Activated T-cell treated with anti-CD3 and anti-CD28 coated beads, Interleukin-2, amount 50 U/mL, for 24 hours (primary cell): ENCODE results near the gene DPF1.
"Not testable (repeated sequence)": the region's sequence is repeated elsewhere in the genome, so short reads cannot be mapped to it uniquely, and the experiment has no call there.

ENCODE experiments used
- DNase-seq: peaks from one replicate; pipeline ENCODE4 v3.0.0-alpha.2; 2020
- H3K27ac Mint-ChIP-seq: 2 replicates; pipeline ENCODE4 v1.8.0; 2020; ENCODE audit warnings: mild to moderate bottlenecking, mixed read lengths
- H3K27me3 Mint-ChIP-seq: 2 replicates; pipeline ENCODE4 v1.8.0; 2020; ENCODE audit warnings: mixed read lengths
- H3K36me3 Mint-ChIP-seq: 2 replicates; pipeline ENCODE4 v1.8.0; 2020; ENCODE audit warnings: low read depth, mixed read lengths
- H3K4me1 Mint-ChIP-seq: 2 replicates; pipeline ENCODE4 v1.8.0; 2020; ENCODE audit warnings: low read depth, mixed read lengths
- H3K4me3 Mint-ChIP-seq: 2 replicates; pipeline ENCODE4 v1.8.0; 2020; ENCODE audit warnings: mild to moderate bottlenecking, moderate library complexity, mixed read lengths
- H3K9me3 Mint-ChIP-seq: 2 replicates; pipeline ENCODE4 v1.8.0; 2020; ENCODE audit warnings: mixed read lengths

DPF1 gene

DNA sequence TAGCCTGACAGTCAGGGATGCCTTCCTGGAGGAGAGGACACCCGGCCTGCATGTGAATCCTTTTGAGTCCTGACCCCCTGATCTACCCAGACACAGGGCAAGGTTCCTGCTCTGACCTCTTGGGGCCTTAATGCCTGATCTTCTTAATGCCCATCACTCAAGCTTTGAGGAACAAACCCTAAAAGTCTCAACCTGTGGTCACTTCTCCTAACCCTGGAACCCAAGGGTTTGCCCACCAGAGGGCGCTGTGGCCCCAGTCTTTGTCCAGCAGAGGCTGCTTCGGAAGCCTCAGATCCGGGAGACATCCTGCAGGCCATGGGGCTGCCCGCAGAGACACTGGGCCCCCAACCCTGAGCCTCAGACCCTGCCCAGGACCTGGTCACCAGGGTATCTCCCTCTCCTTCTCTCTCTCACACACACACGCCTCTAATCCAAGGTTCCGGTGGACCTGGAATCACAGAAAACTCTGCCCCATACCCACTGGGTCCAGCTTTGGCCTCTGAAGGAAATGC lies 9.8 kb upstream of the DPF1 start:
- peak; percentile 83 for DNase-seq
- no peak overlapping the region for H3K4me3 Mint-ChIP-seq
- H3K36me3 Mint-ChIP-seq = no peaks in the 10 kb centered on the region
- peaks cover 41% of the 10 kb centered on the region for H3K27me3 Mint-ChIP-seq
- H3K27ac Mint-ChIP-seq = no peak overlapping the region
- peaks cover 3% of the 10 kb centered on the region for H3K4me1 Mint-ChIP-seq
- H3K9me3 Mint-ChIP-seq = no peaks in the 10 kb centered on the region

DNA sequence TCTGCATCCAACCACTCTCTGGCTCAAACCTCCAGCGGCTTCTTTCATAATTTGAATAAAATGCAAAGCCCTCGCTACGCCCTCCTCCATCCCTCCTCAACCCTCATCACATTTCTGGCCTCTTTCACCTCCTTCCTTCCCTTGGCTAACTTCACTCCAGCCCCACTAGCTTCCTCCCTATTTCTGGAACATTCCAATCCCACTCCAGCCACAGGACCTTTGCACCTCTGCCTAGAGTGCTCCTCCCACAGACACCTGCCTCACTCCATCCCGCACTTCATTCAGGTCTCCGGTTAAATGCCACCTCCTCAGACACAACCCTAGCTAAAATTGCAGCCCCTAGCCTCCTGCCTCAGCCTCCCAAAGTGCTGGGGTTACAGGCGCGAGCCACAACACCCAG lies 7.9 kb upstream of the DPF1 start:
- Mint-ChIP-seq H3K27ac (no peak overlapping the region), H3K27me3 (peaks cover 57% of the 10 kb centered on the region), H3K4me3 (no peak overlapping the region), H3K36me3 (no peaks in the 10 kb centered on the region), H3K4me1 (peaks cover 11% of the 10 kb centered on the region), H3K9me3 (no peaks in the 10 kb centered on the region)
- DNase-seq = no peak

DNA sequence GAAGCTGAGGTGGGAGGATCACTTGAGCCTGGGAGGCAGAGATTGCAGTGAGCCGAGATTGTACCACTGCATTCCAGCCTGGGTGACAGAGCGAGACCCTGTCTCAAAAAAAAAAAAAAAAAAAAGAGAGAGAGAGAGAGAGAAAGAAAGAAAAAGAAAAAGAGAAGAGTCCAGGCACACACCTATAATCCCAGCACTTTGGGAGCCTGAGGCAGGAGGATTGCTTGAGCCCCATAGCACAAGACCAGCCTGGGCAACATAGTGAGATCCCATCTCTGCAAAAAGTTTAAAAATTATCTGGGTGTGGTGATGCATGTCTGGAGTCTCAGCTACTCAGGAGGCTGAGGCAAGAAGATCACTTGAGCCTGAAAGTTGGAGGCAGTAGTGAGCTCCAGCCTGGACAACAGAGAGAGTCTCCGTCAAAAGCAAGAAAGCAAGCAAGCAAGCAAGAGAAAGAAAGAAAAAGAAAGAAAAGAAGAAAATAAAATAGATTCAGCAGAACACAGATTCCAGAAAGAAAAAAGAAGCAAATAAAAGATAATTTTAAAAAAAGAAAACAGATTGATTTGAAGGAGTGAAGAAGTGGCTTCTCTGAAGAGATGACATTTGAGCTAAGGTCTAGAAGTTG lies 6.6 kb upstream of the DPF1 start:
- not testable (repeated sequence) for H3K4me3 Mint-ChIP-seq, DNase-seq, H3K27ac Mint-ChIP-seq, H3K36me3 Mint-ChIP-seq, H3K9me3 Mint-ChIP-seq
- H3K4me1 Mint-ChIP-seq = peaks cover 11% of the 10 kb centered on the region
- peaks cover 66% of the 10 kb centered on the region for H3K27me3 Mint-ChIP-seq

DNA sequence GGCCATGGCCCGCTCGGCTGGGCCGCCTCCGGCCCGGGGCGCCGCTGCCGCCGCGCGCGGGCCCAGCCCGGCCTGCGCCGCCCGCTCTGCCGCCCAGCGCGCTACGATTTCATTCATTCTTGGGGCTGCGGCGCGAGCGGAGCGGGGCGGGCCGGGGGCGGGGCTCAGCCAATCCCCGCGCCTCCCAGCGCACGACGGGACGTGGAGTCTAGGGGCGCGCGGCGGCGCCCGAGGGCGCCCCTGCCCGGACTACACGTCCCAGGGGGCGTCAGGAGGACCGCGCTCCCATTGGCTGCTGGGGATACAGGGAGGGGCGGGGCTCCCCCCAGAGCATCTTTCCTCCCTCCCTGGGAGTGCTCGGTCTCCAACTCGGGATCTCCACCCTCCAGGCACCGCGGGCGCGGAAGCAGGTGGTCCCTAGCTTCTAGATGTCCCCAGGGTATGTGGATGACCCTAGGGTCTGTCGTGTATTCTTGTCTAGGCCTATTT lies 5.6 kb upstream of the DPF1 start:
- Mint-ChIP-seq H3K27me3 (peaks cover 73% of the 10 kb centered on the region), H3K27ac (no peak overlapping the region), H3K9me3 (no peaks in the 10 kb centered on the region), H3K4me1 (peaks cover 11% of the 10 kb centered on the region), H3K4me3 (no peak overlapping the region), H3K36me3 (no peaks in the 10 kb centered on the region)
- DNase-seq = peak; percentile 78

DNA sequence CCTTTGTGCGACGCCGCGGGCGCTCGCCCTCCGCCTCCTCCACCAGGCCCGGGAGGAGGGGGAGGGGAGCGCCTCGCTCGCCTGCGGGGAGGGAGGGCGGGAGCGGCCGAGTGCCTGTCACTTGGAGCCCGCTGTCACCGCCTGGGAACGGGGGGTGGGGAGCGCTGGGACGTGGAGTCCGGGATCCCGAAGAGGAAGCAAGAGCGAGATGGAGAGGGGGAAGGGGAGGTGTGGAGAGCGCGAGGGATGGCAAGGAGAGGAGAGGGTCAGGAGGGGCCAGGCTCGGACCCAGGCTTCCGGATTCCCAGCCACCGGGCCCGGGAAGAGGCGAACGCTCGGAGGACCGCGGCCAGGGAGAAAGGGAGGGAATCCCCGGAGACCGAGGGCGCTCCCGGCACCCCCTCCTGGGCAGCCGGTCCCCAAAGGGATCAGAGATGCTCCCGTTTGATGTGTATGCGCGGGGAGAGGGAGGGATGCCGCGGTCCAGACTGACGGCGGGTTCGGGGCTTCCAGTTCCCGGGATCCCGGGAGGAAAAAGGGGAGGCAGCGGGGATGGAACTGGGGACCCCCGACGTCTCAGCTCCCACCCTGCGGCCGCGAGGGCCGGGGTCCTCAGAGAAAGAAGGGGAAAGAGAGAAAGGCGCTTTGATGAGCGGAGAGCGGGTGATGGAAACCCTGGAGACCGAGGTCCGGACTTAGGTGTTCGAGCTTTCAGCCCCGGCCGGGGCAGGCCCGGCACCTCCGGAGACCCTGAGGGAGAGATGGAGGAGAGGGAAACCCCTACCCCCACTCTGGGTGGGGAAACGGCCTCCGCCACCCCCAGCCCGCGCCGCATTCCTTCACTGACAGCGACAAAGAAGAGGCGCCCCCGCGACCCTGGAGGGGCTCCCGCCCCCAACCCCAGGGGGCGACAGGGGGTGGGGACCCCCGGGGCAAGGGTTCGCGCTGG lies 4.7 kb upstream of the DPF1 start:
- Mint-ChIP-seq H3K27me3 (peaks cover 74% of the 10 kb centered on the region), H3K27ac (no peak overlapping the region), H3K4me1 (peaks cover 18% of the 10 kb centered on the region), H3K36me3 (no peaks in the 10 kb centered on the region), H3K4me3 (peak overlapping the region; percentile 66), H3K9me3 (no peaks in the 10 kb centered on the region)
- DNase-seq = no peak

DNA sequence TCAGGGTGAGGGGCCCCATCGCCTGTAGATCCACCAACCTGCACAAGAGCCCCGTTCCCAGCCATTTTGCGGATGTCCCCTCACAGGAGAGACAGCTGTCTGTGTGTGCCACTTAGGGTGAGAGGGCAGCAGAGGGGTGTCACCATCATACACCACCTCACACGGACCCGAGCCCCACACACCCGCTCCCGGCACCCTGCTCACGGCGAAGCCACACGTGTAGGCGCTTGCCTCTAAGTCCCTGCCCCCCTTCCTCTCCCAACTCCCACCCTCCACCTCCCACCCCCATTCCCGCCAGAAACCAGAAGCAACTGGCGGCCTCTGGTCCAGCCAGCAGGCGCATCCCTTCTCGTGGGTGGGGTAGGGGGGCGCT lies 4.0 kb upstream of the DPF1 start:
- no peaks in the 10 kb centered on the region for H3K36me3 Mint-ChIP-seq
- H3K9me3 Mint-ChIP-seq = no peaks in the 10 kb centered on the region
- no peak for DNase-seq
- H3K4me1 Mint-ChIP-seq = peaks cover 26% of the 10 kb centered on the region
- H3K27me3 Mint-ChIP-seq = peaks cover 79% of the 10 kb centered on the region
- H3K4me3 Mint-ChIP-seq = peak overlapping the region; percentile 25
- H3K27ac Mint-ChIP-seq = no peak overlapping the region

DNA sequence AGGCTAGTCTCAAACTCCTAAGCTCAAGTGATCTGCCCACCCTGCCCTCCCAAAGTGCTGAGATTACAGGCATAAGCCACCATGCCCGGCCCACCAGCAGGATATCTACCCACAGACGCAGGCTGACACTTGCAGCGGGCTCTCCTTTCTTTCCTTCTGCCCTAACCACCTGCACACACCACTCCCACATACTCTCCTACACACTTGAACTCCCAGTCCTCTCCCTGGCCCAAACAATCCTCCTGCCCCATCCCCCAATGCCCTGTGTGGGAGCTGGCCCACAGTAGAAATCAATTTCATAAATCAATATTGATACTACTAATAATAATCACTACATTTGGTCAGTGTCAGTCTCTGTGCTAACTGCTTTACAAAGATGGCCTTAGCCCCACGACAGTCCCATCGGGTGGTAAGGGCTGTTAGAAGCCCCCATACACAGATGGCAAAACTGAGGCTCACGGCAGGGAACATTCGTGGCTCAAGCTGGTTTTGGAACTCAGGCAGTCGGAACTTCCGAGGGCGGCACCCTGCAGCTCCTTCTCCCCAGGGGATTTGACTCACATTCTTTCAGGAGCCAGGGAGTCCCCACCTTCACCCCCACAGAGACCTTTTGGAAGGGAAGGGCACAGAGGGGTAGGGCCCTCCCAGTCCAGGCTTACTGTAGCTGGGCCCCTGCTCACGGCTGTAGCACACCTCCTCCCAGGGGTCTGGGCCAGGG lies 3.4 kb upstream of the DPF1 start:
- Mint-ChIP-seq H3K9me3 (no peaks in the 10 kb centered on the region), H3K27me3 (peaks cover 80% of the 10 kb centered on the region), H3K4me1 (peaks cover 28% of the 10 kb centered on the region), H3K27ac (no peak overlapping the region), H3K4me3 (peak overlapping the region; percentile 25), H3K36me3 (no peaks in the 10 kb centered on the region)
- DNase-seq = no peak

DNA sequence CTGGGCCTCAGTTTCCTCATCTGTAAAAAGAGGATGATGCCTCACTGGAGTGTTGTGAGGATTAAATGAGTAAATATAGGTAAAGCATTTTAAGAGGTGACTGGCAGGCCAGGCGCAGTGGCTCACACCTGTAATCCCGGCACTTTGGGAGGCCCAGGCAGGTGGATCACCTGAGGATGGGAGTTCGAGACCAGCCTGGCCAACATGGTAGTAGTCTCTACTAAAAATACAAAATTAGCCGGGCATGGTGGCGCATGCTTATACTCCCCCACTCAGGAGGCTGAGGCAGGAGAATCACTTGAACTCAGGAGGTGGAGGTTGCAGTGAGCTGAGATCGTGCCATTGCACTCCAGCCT lies 819 bp upstream of the DPF1 start:
- H3K9me3 Mint-ChIP-seq, DNase-seq, H3K27ac Mint-ChIP-seq, H3K36me3 Mint-ChIP-seq: not testable (repeated sequence)
- H3K4me3 Mint-ChIP-seq = peak overlapping the region; percentile 75
- H3K4me1 Mint-ChIP-seq = peaks cover 28% of the 10 kb centered on the region
- peaks cover 80% of the 10 kb centered on the region for H3K27me3 Mint-ChIP-seq

DNA sequence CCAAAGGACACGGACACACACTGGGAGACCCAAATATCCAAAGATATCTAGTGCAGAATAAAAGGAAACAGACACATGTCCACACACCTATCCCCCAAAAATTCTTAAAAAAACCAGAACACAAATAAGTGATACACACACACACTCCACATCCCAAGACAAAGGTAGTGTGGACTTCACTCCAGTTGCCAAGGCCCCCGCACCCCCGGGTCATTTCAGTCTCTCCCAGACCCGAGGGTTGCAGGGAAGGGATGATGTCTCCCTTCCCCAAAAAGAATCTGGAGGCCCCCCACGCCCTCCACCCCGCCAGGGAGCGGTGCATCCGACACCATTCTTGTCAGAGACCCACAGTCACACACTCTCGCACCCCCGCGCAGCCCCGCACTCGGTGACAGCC lies 407 bp downstream of the DPF1 start:
- H3K27me3 Mint-ChIP-seq = peaks cover 85% of the 10 kb centered on the region
- H3K4me1 Mint-ChIP-seq = peaks cover 25% of the 10 kb centered on the region
- no peaks in the 10 kb centered on the region for H3K9me3 Mint-ChIP-seq
- H3K4me3 Mint-ChIP-seq = peak overlapping the region; percentile 70
- H3K36me3 Mint-ChIP-seq = no peaks in the 10 kb centered on the region
- H3K27ac Mint-ChIP-seq = no peak overlapping the region
- no peak for DNase-seq

GRCh38 chr19:38223119-38223523 lies 901 bp downstream of the DPF1 start:
- Mint-ChIP-seq H3K36me3 (no peaks in the 10 kb centered on the region), H3K4me1 (peaks cover 23% of the 10 kb centered on the region), H3K27ac (no peak overlapping the region), H3K27me3 (peaks cover 87% of the 10 kb centered on the region), H3K4me3 (peak overlapping the region; percentile 70), H3K9me3 (no peaks in the 10 kb centered on the region)
- DNase-seq = no peak

GRCh38 chr19:38221919-38222830 lies 1.8 kb downstream of the DPF1 start:
- H3K4me1 Mint-ChIP-seq = peaks cover 17% of the 10 kb centered on the region
- no peaks in the 10 kb centered on the region for H3K9me3 Mint-ChIP-seq
- H3K27me3 Mint-ChIP-seq = peaks cover 82% of the 10 kb centered on the region
- DNase-seq = no peak
- H3K4me3 Mint-ChIP-seq = no peak overlapping the region
- no peak overlapping the region for H3K27ac Mint-ChIP-seq
- H3K36me3 Mint-ChIP-seq = no peaks in the 10 kb centered on the region

- H3K9me3 Mint-ChIP-seq = no peaks in the 10 kb centered on the region
- DNase-seq = no peak
- H3K36me3 Mint-ChIP-seq = no peaks in the 10 kb centered on the region
- no peak overlapping the region for H3K4me3 Mint-ChIP-seq
- H3K27me3 Mint-ChIP-seq = peaks cover 81% of the 10 kb centered on the region
- peaks cover 17% of the 10 kb centered on the region for H3K4me1 Mint-ChIP-seq
- H3K27ac Mint-ChIP-seq = no peak overlapping the region
Measured at GRCh38 chr19:38221421-38221820, 2.6 kb downstream of the DPF1 start.

- H3K4me1 Mint-ChIP-seq = peaks cover 17% of the 10 kb centered on the region
- no peak overlapping the region for H3K27ac Mint-ChIP-seq
- H3K36me3 Mint-ChIP-seq = no peaks in the 10 kb centered on the region
- H3K27me3 Mint-ChIP-seq = peaks cover 76% of the 10 kb centered on the region
- no peak overlapping the region for H3K4me3 Mint-ChIP-seq
- no peaks in the 10 kb centered on the region for H3K9me3 Mint-ChIP-seq
- DNase-seq = no peak
Measured at GRCh38 chr19:38219221-38219620, 4.8 kb downstream of the DPF1 start.

GRCh38 chr19:38218204-38218603 lies 5.8 kb downstream of the DPF1 start:
- peaks cover 18% of the 10 kb centered on the region for H3K4me1 Mint-ChIP-seq
- DNase-seq = no peak
- no peaks in the 10 kb centered on the region for H3K36me3 Mint-ChIP-seq
- peaks cover 77% of the 10 kb centered on the region for H3K27me3 Mint-ChIP-seq
- no peak overlapping the region for H3K4me3 Mint-ChIP-seq
- no peak overlapping the region for H3K27ac Mint-ChIP-seq
- H3K9me3 Mint-ChIP-seq = peaks cover 2% of the 10 kb centered on the region
